Measurements from ENCODE around the gene SNX24. TPM values are rescaled to one million over a fixed set of nuclear protein-coding genes. Genes with fewer than 3 reads are reported as not detected.

SNX24 gene
- total and polyA plus RNA-seq, 10 of the 15 experiments (the other 5 are each of a cell fraction or from before 2014, with no cell fraction given), result 0.15 to 6.6 (median 4.1) TPM

DNA sequence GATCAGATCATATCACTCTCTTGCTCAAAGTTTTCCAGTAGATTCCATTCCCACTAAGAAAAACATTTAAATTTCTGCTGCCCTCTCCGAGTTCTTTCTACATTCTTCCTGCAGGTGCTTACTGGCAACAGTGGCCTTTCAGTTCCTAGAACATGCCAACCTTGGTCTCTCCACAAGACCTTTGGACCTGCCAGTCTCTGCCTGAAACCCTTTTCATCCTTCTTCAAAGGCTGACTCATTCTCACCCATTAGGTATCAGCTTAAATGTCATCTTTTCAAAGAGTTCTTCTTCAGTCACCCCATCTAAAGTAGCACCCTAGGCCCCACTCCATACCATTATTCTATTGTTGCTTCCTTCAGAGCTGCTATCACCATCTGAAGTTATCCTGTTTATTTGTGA, 169.3 kb downstream of the SNX24 start:
- FAIRE-seq (no peak), DNase-seq (ENCODE audit: low read depth, low spot score) (no peak), ATAC-seq (no peak)
- WGBS (ENCODE audit: insufficient coverage, insufficient replicate concordance, low lambda C conversion rate, missing lambda C conversion rate), result 8% methylated on average over 1 of the region's 1 CpG
- H3K27ac ChIP-seq (ENCODE audit: control insufficient read depth, insufficient read depth), result no peak overlapping the region
- H3K27me3 ChIP-seq (replicated peaks in 1 of 2; ENCODE audit: control insufficient read depth in 2 of 2, insufficient read depth in 2 of 2, low read length in 1 of 2), result no peaks in the 10 kb centered on the region
- BruUV-seq (replicated peaks), result no TSS peak
- no peak overlapping the region for H3K9ac ChIP-seq (ENCODE audit: control insufficient read depth, insufficient read depth, low read length)
- intact Hi-C loops (cut with micrococcal nuclease; ENCODE audit: unreplicated experiment) (no loop called here), in situ Hi-C loops (cut with MboI) (no loop called here)
- no peaks in the 10 kb centered on the region for H3K4me1 ChIP-seq (ENCODE audit: control insufficient read depth, insufficient read depth, low read length)
- no peaks in the 10 kb centered on the region for H4K20me1 ChIP-seq (ENCODE audit: control insufficient read depth, insufficient read depth)
- SMC1A ChIA-PET (ENCODE audit: uncharacterized antibody, unreplicated experiment), result interaction anchor here (0.5 kb wide), 1 partner anchor 1940 kb away, joined by 3 read pairs; no protein-coding TSS in a partner anchor
- no peak overlapping the region for H2AFZ ChIP-seq (ENCODE audit: control insufficient read depth, low read depth, low read length)
- POLR2A ChIA-PET, result no interaction called here
- CTCF ChIA-PET, result interaction anchor here (0.7 kb wide), 1 partner anchor 485 kb away, joined by 3 read pairs; no protein-coding TSS in a partner anchor
- no peaks in the 10 kb centered on the region; the same call in 2 of the 3 replicates for H3K9me3 ChIP-seq (replicated peaks; ENCODE audit: control insufficient read depth, insufficient read depth, low read length)
- no peak overlapping the region for H3K4me2 ChIP-seq (ENCODE audit: control insufficient read depth, insufficient read depth)
- no peaks in the 10 kb centered on the region for H3K36me3 ChIP-seq (ENCODE audit: control insufficient read depth in 2 of 2, insufficient read depth in 2 of 2, low read length in 1 of 2)
- no peaks in the 10 kb centered on the region for H3K79me2 ChIP-seq (ENCODE audit: control insufficient read depth, insufficient read depth, low read length)
- RAD21 ChIA-PET (ENCODE audit: unreplicated experiment), result no interaction called here
- TF ChIP-seq BMI1 (IDR thresholded peaks at IDR 0.05; ENCODE audit: borderline replicate concordance), result no peak
- no peak for TF ChIP-seq NRF1 (conservative IDR thresholded peaks at IDR 0.05; ENCODE audit: low read depth, low read length)
- no peak for TF ChIP-seq SMARCA5 (IDR thresholded peaks at IDR 0.05)
- no peak for TF ChIP-seq CHD2 (IDR thresholded peaks at IDR 0.05; ENCODE audit: borderline replicate concordance, low read depth, low read length)
- no peak for TF ChIP-seq DPF2 (IDR thresholded peaks at IDR 0.05)
- TF ChIP-seq FOXK2 (IDR thresholded peaks at IDR 0.05), result no peak
- TF ChIP-seq SUPT20H (IDR thresholded peaks at IDR 0.05; ENCODE audit: borderline replicate concordance, control insufficient read depth, low read depth, low read length), result no peak
- no peak overlapping the region for H3K4me3 ChIP-seq

DNA sequence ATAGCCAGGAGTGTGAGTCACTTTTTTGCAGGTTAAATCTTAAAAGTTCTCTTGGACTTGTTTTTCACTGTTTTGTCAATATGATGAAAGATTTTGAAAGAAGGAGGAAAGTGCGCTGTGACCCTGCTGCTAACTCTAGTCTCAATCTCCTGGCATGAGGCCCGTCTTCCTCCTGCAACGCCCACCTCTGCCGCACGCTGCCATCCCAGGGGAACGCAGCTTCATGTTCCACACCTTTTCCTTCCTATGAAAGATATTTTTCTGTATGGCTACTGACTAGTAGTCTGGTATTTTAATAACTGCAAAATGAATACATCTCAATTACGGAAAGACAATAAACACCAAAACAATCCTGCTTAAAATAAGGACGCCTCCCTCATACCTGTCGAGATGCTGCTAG, 182.8 kb downstream of the SNX24 start:
- in situ Hi-C loops (cut with MboI) (no loop called here), intact Hi-C loops (cut with micrococcal nuclease; ENCODE audit: unreplicated experiment) (no loop called here)
- Histone ChIP-seq H2AFZ (ENCODE audit: control insufficient read depth, low read depth, low read length) (no peak overlapping the region), H3K27ac (ENCODE audit: control insufficient read depth, insufficient read depth) (no peak overlapping the region), H3K36me3 (ENCODE audit: control insufficient read depth in 2 of 2, insufficient read depth in 2 of 2, low read length in 1 of 2) (no peaks in the 10 kb centered on the region), H3K4me2 (ENCODE audit: control insufficient read depth, insufficient read depth) (no peak overlapping the region), H3K4me3 (no peak overlapping the region), H3K79me2 (ENCODE audit: control insufficient read depth, insufficient read depth, low read length) (no peaks in the 10 kb centered on the region), H3K27me3 (replicated peaks in 1 of 2; ENCODE audit: control insufficient read depth in 2 of 2, insufficient read depth in 2 of 2, low read length in 1 of 2) (no peaks in the 10 kb centered on the region; a peak in 1 of 4 replicates), H3K9me3 (replicated peaks; ENCODE audit: control insufficient read depth, insufficient read depth, low read length) (no peaks in the 10 kb centered on the region), H3K4me1 (ENCODE audit: control insufficient read depth, insufficient read depth, low read length) (no peaks in the 10 kb centered on the region), H4K20me1 (ENCODE audit: control insufficient read depth, insufficient read depth) (no peaks in the 10 kb centered on the region), H3K9ac (ENCODE audit: control insufficient read depth, insufficient read depth, low read length) (no peak overlapping the region)
- DNase-seq (ENCODE audit: low read depth, low spot score) (no peak), FAIRE-seq (no peak), ATAC-seq (no peak)
- 27% methylated on average over 9 of the region's 9 CpGs for WGBS (ENCODE audit: insufficient coverage, insufficient replicate concordance, low lambda C conversion rate, missing lambda C conversion rate)
- ChIA-PET POLR2A (interaction anchor here (1.0 kb wide), 1 partner anchor 20 kb away, joined by 3 read pairs; no protein-coding TSS in a partner anchor), SMC1A (ENCODE audit: uncharacterized antibody, unreplicated experiment) (no interaction called here), RAD21 (ENCODE audit: unreplicated experiment) (no interaction called here), CTCF (no interaction called here)
- no TSS peak for BruUV-seq (replicated peaks)
- TF ChIP-seq IRF4 (IDR thresholded peaks at IDR 0.05; ENCODE audit: low read depth, low read length), result no peak
- no peak for TF ChIP-seq SMAD5 (IDR thresholded peaks at IDR 0.05; ENCODE audit: low read depth)
- no peak for TF ChIP-seq WRNIP1 (IDR thresholded peaks at IDR 0.05; ENCODE audit: borderline replicate concordance, low read depth, low read length)
- no peak for TF ChIP-seq POLR2A (IDR thresholded peaks at IDR 0.05; ENCODE audit: low read depth, low read length)
- TF ChIP-seq MEF2B (IDR thresholded peaks at IDR 0.05; ENCODE audit: partially characterized antibody, poor library complexity, severe bottlenecking), result no peak
- TF ChIP-seq, protein P1, sequence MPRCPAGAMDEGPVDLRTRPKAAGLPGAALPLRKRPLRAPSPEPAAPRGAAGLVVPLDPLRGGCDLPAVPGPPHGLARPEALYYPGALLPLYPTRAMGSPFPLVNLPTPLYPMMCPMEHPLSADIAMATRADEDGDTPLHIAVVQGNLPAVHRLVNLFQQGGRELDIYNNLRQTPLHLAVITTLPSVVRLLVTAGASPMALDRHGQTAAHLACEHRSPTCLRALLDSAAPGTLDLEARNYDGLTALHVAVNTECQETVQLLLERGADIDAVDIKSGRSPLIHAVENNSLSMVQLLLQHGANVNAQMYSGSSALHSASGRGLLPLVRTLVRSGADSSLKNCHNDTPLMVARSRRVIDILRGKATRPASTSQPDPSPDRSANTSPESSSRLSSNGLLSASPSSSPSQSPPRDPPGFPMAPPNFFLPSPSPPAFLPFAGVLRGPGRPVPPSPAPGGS (IDR thresholded peaks at IDR 0.05; ENCODE audit: borderline replicate concordance, insufficient read depth, low read depth, low read length, poor library complexity, severe bottlenecking), result no peak
- no peak for TF ChIP-seq MYC (IDR thresholded peaks at IDR 0.05; ENCODE audit: insufficient read depth, insufficient read length, insufficient replicate concordance, low read length, severe bottlenecking)
- no peak for TF ChIP-seq NFIC (IDR thresholded peaks at IDR 0.05; ENCODE audit: low read depth, low read length)
- TF ChIP-seq MTA3 (IDR thresholded peaks at IDR 0.05; ENCODE audit: borderline replicate concordance, low read length), result no peak
- no peak for TF ChIP-seq ZNF384 (IDR thresholded peaks at IDR 0.05; ENCODE audit: borderline replicate concordance, low read depth, low read length)
- TF ChIP-seq ZBED1 (IDR thresholded peaks at IDR 0.05; ENCODE audit: borderline replicate concordance), result no peak
- TF ChIP-seq, protein P2, sequence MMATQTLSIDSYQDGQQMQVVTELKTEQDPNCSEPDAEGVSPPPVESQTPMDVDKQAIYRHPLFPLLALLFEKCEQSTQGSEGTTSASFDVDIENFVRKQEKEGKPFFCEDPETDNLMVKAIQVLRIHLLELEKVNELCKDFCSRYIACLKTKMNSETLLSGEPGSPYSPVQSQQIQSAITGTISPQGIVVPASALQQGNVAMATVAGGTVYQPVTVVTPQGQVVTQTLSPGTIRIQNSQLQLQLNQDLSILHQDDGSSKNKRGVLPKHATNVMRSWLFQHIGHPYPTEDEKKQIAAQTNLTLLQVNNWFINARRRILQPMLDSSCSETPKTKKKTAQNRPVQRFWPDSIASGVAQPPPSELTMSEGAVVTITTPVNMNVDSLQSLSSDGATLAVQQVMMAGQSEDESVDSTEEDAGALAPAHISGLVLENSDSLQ (IDR thresholded peaks at IDR 0.05), result no peak
